GM18951 (cell line): ENCODE data around the gene TMEM135.
"Not testable (repeated sequence)": the region's sequence is repeated elsewhere in the genome, so short reads cannot be mapped to it uniquely, and the experiment has no call there.

Source experiments
- POLR2A ChIP-seq: IDR thresholded peaks from 4 replicates; pipeline ENCODE4 v1.6.1; 2011; ENCODE audit warnings: mild to moderate bottlenecking; ENCODE audit not compliant: insufficient read length, insufficient read depth; ENCODE audit errors: extremely low read depth
- in situ Hi-C: fragments of 300-500 bp; cut with MboI; formaldehyde crosslinking; loops from one replicate; pipeline ENCODE4 v1.12.0; 2022; ENCODE audit warnings: low sequenced_read_pairs, mixed read lengths, inconsistent platforms; ENCODE audit not compliant: unreplicated experiment

The TMEM135 gene

GRCh38 chr11:87006035-87006434 is 31.7 kb upstream of the TMEM135 start:
- no peak for TF ChIP-seq POLR2A
- in situ Hi-C loops: no loop called here

- in situ Hi-C loops: no loop called here
- TF ChIP-seq POLR2A: no peak
Observed at GRCh38 chr11:87007963-87008362, 29.8 kb upstream of the TMEM135 start.

- TF ChIP-seq POLR2A: no peak
- in situ Hi-C loops: no loop called here
Observed at GRCh38 chr11:87012089-87012488, 25.6 kb upstream of the TMEM135 start.

GRCh38 chr11:87012673-87013072 is 25.1 kb upstream of the TMEM135 start:
- in situ Hi-C loops: no loop called here
- no peak for TF ChIP-seq POLR2A

- in situ Hi-C loops: no loop called here
Observed at GRCh38 chr11:87013912-87014825, 23.6 kb upstream of the TMEM135 start.

GRCh38 chr11:87015645-87016044 is 22.1 kb upstream of the TMEM135 start:
- TF ChIP-seq POLR2A: no peak
- in situ Hi-C loops: no loop called here

More at GRCh38 chr11:87013912-87014825, 23.6 kb upstream of the TMEM135 start:
- TF ChIP-seq POLR2A: no peak

- no peak for TF ChIP-seq POLR2A
- in situ Hi-C loops: no loop called here
Observed at GRCh38 chr11:87019613-87020271, 18.0 kb upstream of the TMEM135 start.

- in situ Hi-C loops: no loop called here
- no peak for TF ChIP-seq POLR2A
Observed at GRCh38 chr11:87020336-87020735, 17.4 kb upstream of the TMEM135 start.

GRCh38 chr11:87020764-87021365 is 16.9 kb upstream of the TMEM135 start:
- no peak for TF ChIP-seq POLR2A
- in situ Hi-C loops: no loop called here

GRCh38 chr11:87022254-87022653 is 15.5 kb upstream of the TMEM135 start:
- in situ Hi-C loops: no loop called here
- no peak for TF ChIP-seq POLR2A

- no peak for TF ChIP-seq POLR2A
- in situ Hi-C loops: no loop called here
Observed at GRCh38 chr11:87022738-87023137, 15.0 kb upstream of the TMEM135 start.

- in situ Hi-C loops: not testable (repeated sequence)
Observed at GRCh38 chr11:87026415-87026814, 11.3 kb upstream of the TMEM135 start.

- TF ChIP-seq POLR2A: no peak
- in situ Hi-C loops: no loop called here
Observed at GRCh38 chr11:87030458-87031054, 7.2 kb upstream of the TMEM135 start.
